DND-41 (cell line): Measurements from ENCODE around the gene PLSCR4.
"Not testable (repeated sequence)": the region's sequence is repeated elsewhere in the genome, so short reads cannot be mapped to it uniquely, and the experiment has no call there.

ENCODE experiments used
- ATAC-seq: fragments of 200-7000 bp; cut with Tn5 transposase; 3 replicates; pipeline ENCODE4 v1.9.1; 2021; ENCODE audit warnings: low read depth; ENCODE audit not compliant: insufficient read depth
- DNase-seq: peaks from one replicate; pipeline ENCODE4 v3.0.0-alpha.2; 2020
- H2AFZ ChIP-seq: 2 replicates; pipeline ENCODE4 v1.6.0; 2012; ENCODE audit warnings: low read depth, low read length
- H3K27ac ChIP-seq: 2 replicates; pipeline ENCODE4 v1.5.1; 2012; ENCODE audit warnings: low read length, inconsistent platforms
- H3K27me3 ChIP-seq: fragments of 200-600 bp; sonication (generic); 2 replicates; pipeline ENCODE4 v1.6.0; 2012; ENCODE audit warnings: low read length, mild to moderate bottlenecking, inconsistent platforms; ENCODE audit not compliant: insufficient read depth, poor library complexity
- H3K36me3 ChIP-seq: 2 replicates; pipeline ENCODE4 v1.5.1; 2012; ENCODE audit warnings: low read length, inconsistent platforms; ENCODE audit not compliant: insufficient read depth
- H3K4me1 ChIP-seq: 2 replicates; pipeline ENCODE4 v1.5.1; 2012; ENCODE audit warnings: mild to moderate bottlenecking, low read length; ENCODE audit not compliant: insufficient read depth
- H3K4me2 ChIP-seq: 2 replicates; pipeline ENCODE4 v1.6.0; 2012; ENCODE audit warnings: mild to moderate bottlenecking, moderate library complexity, low read length, inconsistent platforms; ENCODE audit not compliant: insufficient read depth
- H3K4me3 ChIP-seq, 2 experiments: fragments of 200-600 bp in 1 of 2; shearing (Covaris generic) in 1 of 2; 2 replicates each; pipeline ENCODE4 v1.5.1; 2012 to 2016; ENCODE audit warnings: inconsistent platforms in 2 of 2, low read length in 2 of 2, mild to moderate bottlenecking in 2 of 2, low read depth in 1 of 2, moderate library complexity in 1 of 2
- H3K79me2 ChIP-seq: 2 replicates; pipeline ENCODE4 v1.6.0; 2012; ENCODE audit warnings: low read length, inconsistent platforms; ENCODE audit not compliant: insufficient read depth
- H3K9ac ChIP-seq: 2 replicates; pipeline ENCODE4 v1.6.0; 2012; ENCODE audit warnings: low read depth, mild to moderate bottlenecking, inconsistent platforms, low read length, moderate library complexity
- H3K9me3 ChIP-seq: 2 replicates; pipeline ENCODE4 v1.5.1; 2012; ENCODE audit warnings: low read length, moderate library complexity, mild to moderate bottlenecking, inconsistent platforms; ENCODE audit not compliant: insufficient read depth, severe bottlenecking
- H4K20me1 ChIP-seq: 2 replicates; pipeline ENCODE4 v1.6.0; 2012; ENCODE audit warnings: low read length; ENCODE audit not compliant: insufficient read depth
- CTCF ChIP-seq: IDR thresholded peaks from 2 replicates; pipeline ENCODE4 v1.5.1; 2012; ENCODE audit warnings: borderline replicate concordance, low read length, moderate library complexity, mild to moderate bottlenecking; ENCODE audit not compliant: poor library complexity, severe bottlenecking; ENCODE audit errors: extremely low read depth
- EZH2 ChIP-seq: IDR thresholded peaks from 3 replicates; pipeline ENCODE4 v1.6.1; 2012; ENCODE audit warnings: borderline replicate concordance, low read depth, mild to moderate bottlenecking, moderate library complexity, low read length, inconsistent platforms; ENCODE audit not compliant: severe bottlenecking

Gene PLSCR4

GRCh38 chr3:146227486-146227885 lies 23.4 kb downstream of the PLSCR4 start:
- no peak overlapping the region for H3K27ac ChIP-seq
- DNase-seq (no peak), ATAC-seq (no peak)

DNA sequence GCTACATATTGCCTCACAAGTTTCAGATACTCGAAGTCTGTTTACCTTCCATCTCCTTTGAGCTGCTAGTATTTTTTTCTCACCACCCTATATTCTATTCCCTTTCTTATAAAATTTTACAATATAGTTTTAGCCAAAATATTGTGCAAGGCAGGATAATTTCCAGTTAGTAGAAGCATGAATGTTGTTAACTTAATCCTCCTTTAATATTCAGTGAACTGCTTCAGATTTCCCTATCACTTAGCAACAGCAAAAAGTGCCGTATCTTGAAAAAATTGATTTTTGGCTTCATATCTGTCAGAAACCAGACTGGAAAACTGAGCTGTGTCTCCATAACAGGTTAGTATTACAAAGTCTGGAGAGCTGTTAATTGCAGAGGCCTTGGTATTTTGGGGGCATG lies 24.0 kb downstream of the PLSCR4 start:
- no peaks in the 10 kb centered on the region for H3K27me3 ChIP-seq
- H2AFZ ChIP-seq: no peak overlapping the region
- no peaks in the 10 kb centered on the region for H3K9me3 ChIP-seq
- no peak for TF ChIP-seq CTCF
- TF ChIP-seq EZH2: no peak
- no peak for ATAC-seq
- no peak for DNase-seq
- H3K27ac ChIP-seq: no peak overlapping the region
- no peaks in the 10 kb centered on the region for H3K4me1 ChIP-seq
- H3K36me3 ChIP-seq: no peaks in the 10 kb centered on the region
- H4K20me1 ChIP-seq: no peaks in the 10 kb centered on the region
- H3K9ac ChIP-seq: no peak overlapping the region
- H3K4me3 ChIP-seq: no peak overlapping the region
- no peak overlapping the region for H3K4me2 ChIP-seq
- H3K79me2 ChIP-seq: no peaks in the 10 kb centered on the region

More at GRCh38 chr3:146227486-146227885, 23.4 kb downstream of the PLSCR4 start:
- Histone ChIP-seq H2AFZ (no peak overlapping the region), H3K9ac (no peak overlapping the region), H3K36me3 (no peaks in the 10 kb centered on the region), H3K27me3 (no peaks in the 10 kb centered on the region), H3K4me2 (no peak overlapping the region), H3K9me3 (no peaks in the 10 kb centered on the region), H3K4me1 (no peaks in the 10 kb centered on the region), H4K20me1 (no peaks in the 10 kb centered on the region), H3K4me3 (no peak overlapping the region), H3K79me2 (no peaks in the 10 kb centered on the region)
- TF ChIP-seq CTCF (no peak), EZH2 (no peak)

GRCh38 chr3:146225458-146225857 lies 25.4 kb downstream of the PLSCR4 start:
- H3K9me3 ChIP-seq, H3K4me3 ChIP-seq, DNase-seq, H4K20me1 ChIP-seq, H3K36me3 ChIP-seq, H3K4me2 ChIP-seq, H3K79me2 ChIP-seq, ATAC-seq, H3K27me3 ChIP-seq, H3K27ac ChIP-seq, H3K9ac ChIP-seq, H3K4me1 ChIP-seq, H2AFZ ChIP-seq: not testable (repeated sequence)

DNA sequence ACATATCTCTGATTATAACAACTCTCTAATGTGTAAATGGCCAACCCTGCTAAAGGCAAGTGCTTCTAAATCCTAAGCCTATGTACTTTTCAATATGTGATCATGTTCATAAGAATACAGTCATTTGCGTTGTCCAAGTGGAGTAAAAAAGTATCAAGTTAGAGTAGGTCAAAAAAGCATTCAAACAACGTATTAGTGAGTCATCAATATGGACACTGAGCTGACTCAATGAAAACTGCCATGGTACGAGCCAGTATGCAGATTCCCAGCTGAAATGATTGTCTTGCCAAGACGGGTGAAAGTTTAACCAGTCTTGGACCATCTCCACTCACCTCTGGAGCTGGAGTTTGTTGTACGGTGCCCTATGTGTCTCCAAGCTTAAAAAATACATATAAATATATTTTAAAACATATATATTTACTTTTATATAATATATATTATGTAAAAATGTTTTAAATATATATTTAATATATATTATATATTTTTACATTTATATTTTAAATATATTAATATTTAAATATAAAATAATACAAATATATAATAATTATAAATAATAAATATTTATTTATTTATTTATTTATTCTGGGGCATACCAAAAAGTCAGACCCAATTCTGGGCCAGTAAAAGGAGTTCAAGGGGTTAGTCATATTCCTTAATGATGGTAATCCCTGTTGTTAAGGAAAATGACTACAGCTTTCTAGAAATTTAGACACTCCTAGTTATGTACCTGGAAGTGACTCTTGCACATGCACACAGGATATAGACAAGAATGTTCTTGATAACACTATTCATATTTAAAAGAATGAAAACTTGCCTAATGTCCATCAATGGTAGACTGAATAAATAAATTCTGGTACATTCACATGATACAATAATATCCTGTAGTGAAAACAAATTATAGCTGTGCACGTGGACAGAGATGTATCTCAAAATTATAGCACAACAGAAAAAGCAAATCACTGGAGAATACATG lies 27.2 kb downstream of the PLSCR4 start:
- no peaks in the 10 kb centered on the region for H3K79me2 ChIP-seq
- no peak overlapping the region for H3K4me3 ChIP-seq
- no peaks in the 10 kb centered on the region for H4K20me1 ChIP-seq
- no peak overlapping the region for H2AFZ ChIP-seq
- H3K4me1 ChIP-seq: no peaks in the 10 kb centered on the region
- H3K4me2 ChIP-seq: no peak overlapping the region
- H3K27ac ChIP-seq: no peak overlapping the region
- H3K36me3 ChIP-seq: no peaks in the 10 kb centered on the region
- H3K9me3 ChIP-seq: no peaks in the 10 kb centered on the region
- TF ChIP-seq EZH2 (no peak), CTCF (no peak)
- no peaks in the 10 kb centered on the region for H3K27me3 ChIP-seq
- H3K9ac ChIP-seq: no peak overlapping the region
- ATAC-seq (no peak), DNase-seq (no peak)
